ENCODE results near the gene MNX1.

DNA sequence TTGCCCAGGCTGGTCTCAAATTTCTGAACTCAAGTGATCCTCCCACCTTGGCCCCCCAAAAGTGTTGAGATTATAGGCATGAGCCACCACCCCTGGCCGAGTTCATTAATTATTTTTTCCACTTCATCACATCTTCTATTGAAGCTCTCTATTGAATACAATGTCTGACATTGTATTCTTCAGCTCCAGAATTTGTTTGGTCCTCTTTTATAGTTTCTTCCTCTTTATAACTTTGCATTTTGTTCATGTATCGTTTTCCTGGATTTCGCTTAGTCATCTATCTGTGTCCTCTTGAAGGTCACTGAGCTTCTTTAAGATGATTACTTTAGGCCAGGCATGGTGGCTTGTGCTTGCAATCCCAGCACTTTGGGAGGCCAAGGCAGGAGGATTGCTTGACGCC lies 30.8 kb downstream of the MNX1 start:
- TF ChIP-seq, protein P1, sequence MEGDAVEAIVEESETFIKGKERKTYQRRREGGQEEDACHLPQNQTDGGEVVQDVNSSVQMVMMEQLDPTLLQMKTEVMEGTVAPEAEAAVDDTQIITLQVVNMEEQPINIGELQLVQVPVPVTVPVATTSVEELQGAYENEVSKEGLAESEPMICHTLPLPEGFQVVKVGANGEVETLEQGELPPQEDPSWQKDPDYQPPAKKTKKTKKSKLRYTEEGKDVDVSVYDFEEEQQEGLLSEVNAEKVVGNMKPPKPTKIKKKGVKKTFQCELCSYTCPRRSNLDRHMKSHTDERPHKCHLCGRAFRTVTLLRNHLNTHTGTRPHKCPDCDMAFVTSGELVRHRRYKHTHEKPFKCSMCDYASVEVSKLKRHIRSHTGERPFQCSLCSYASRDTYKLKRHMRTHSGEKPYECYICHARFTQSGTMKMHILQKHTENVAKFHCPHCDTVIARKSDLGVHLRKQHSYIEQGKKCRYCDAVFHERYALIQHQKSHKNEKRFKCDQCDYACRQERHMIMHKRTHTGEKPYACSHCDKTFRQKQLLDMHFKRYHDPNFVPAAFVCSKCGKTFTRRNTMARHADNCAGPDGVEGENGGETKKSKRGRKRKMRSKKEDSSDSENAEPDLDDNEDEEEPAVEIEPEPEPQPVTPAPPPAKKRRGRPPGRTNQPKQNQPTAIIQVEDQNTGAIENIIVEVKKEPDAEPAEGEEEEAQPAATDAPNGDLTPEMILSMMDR (conservative IDR thresholded peaks at IDR 0.05 in 1 of 2, IDR thresholded peaks at IDR 0.05 in 1 of 2; ENCODE audit: low read depth in 1 of 2, low read length in 2 of 2): no peak
- TF ChIP-seq EZH2 (IDR thresholded peaks at IDR 0.05; ENCODE audit: low read length, missing control alignments): no peak

Data from fibroblast of lung (primary cell).